ENCODE data around the gene ANKRD22.

The ANKRD22 gene

GRCh38 chr10:88792661-88793060 lies 59.0 kb downstream of the ANKRD22 start:
- no peak for DNase-seq

DNA sequence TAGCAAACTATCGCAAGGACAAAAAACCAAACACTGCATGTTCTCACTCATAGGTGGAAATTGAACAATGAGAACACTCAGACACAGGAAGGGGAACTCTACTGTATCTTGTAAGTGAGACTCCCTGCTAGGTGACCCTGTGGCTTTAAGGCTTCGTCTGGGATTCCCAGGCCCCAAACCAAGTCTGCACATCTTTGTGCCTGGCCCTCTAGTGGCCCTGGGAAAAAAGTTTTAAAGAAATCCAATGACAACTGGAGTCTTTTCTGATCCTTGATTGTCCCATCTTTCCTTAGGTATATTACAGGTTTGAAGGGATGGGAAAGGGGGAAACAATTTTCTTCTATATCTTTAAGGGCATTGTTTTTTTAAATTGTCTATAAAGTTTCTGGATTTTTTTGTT lies 59.7 kb downstream of the ANKRD22 start:
- no peak for DNase-seq

DNA sequence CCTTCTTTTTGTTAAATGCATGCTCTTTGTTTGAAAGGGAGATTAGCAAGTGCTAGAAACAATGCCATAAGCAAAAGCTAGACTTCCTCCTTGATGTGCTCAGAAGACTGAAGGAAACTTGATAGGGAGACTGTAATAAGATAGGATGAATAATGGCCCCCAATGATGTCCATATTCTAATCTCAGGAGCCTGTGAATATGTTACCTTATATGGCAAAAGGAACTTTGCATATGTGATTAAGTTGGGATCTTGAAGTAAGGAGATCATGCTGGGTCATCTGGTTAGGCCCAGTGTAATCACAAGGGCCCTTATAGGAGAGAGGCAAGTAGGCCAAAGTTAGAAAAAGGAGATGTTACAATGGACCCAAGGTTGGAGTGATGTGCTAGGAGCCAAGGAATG lies 62.7 kb downstream of the ANKRD22 start:
- DNase-seq: no peak

GRCh38 chr10:88787463-88787862 lies 64.2 kb downstream of the ANKRD22 start:
- DNase-seq: no peak

GRCh38 chr10:88786032-88786770 lies 65.4 kb downstream of the ANKRD22 start:
- DNase-seq: no peak

- DNase-seq: no peak
Measured at GRCh38 chr10:88783724-88784123, 67.9 kb downstream of the ANKRD22 start.

- no peak for DNase-seq
Measured at GRCh38 chr10:88782222-88782621, 69.4 kb downstream of the ANKRD22 start.

GRCh38 chr10:88781206-88781605 lies 70.4 kb downstream of the ANKRD22 start:
- DNase-seq: no peak
